ENCODE data around the gene RABL6. TPM values are rescaled to one million over a fixed set of nuclear protein-coding genes. Genes with fewer than 3 reads are reported as not detected.
"Not testable (repeated sequence)": the region's sequence is repeated elsewhere in the genome, so short reads cannot be mapped to it uniquely, and the experiment has no call there.

Gene RABL6
- total RNA-seq, 4 donors from 2014 or later, result 28.8 to 57.9 (median 39.6) TPM

DNA sequence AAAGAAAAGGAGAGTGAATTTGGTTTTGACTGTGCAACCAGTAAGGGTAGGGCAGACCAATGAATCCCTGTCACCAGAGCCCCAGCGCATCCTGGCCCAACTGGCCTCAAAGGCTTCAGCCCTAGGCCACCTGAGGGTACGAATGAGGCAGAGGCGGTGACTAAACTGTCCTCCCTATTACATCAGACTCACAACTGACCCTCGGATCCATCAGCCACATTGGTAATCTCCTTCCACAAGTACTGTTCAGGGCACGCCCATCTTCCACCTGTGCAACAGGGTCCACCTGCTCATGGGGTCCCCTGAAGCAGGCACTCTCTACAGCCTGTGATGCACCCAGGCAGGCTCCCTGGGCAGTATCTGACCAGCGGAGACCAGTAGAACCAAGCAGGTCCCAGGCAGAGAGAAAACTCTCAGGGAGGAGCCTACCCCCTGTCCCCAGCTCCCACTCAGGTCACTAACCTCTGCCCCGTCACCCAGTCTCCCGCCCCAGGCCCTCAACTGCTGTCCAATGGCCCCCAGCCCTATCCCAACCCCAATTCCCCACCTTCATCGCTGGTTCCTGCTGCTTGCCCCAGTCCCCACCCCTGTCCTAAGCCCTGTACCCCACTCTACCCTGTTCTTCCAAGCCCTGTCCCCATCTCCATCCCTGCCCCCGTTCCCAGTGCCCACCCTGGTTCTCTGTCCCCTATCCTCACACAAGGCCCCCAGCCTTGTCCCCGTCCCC, 57.5 kb downstream of the RABL6 start:
- TF ChIP-seq, protein P1, sequence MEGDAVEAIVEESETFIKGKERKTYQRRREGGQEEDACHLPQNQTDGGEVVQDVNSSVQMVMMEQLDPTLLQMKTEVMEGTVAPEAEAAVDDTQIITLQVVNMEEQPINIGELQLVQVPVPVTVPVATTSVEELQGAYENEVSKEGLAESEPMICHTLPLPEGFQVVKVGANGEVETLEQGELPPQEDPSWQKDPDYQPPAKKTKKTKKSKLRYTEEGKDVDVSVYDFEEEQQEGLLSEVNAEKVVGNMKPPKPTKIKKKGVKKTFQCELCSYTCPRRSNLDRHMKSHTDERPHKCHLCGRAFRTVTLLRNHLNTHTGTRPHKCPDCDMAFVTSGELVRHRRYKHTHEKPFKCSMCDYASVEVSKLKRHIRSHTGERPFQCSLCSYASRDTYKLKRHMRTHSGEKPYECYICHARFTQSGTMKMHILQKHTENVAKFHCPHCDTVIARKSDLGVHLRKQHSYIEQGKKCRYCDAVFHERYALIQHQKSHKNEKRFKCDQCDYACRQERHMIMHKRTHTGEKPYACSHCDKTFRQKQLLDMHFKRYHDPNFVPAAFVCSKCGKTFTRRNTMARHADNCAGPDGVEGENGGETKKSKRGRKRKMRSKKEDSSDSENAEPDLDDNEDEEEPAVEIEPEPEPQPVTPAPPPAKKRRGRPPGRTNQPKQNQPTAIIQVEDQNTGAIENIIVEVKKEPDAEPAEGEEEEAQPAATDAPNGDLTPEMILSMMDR (IDR thresholded peaks at IDR 0.05), result no peak
- no peak for TF ChIP-seq POLR2A (IDR thresholded peaks at IDR 0.05)
- Histone ChIP-seq H3K36me3 (no peaks in the 10 kb centered on the region), H3K27ac (peak overlapping the region; percentile 83 to 91), H3K9me3 (no peaks in the 10 kb centered on the region), H3K4me1 (peaks cover 0 to 11% of the 10 kb centered on the region in 2 donors), H3K27me3 (no peaks in the 10 kb centered on the region), H3K4me3 (peak overlapping the region; percentile 97 to 99)
- intact Hi-C loops (cut with DNase I; ENCODE audit: low total_unique reads), result no loop called here
- no peak for DNase-seq

DNA sequence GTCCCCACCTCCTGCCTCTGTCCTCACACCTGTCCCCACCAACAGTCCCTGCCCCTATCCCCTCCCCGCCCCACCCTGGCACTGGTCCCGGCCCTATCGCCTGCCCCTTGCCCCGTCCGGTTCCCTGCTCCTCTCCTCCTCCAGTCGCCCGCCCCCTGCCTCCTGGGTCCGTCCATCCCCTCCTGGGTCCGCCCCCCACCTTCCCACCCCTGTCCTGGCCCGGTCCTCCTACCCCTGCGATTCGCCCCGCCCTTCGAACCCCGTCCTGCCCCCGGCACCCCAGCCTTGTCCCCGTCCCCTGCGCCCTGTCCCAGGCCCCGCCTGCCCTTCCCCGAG, 58.0 kb downstream of the RABL6 start:
- intact Hi-C loops (cut with DNase I; ENCODE audit: low total_unique reads), result no loop called here
- Histone ChIP-seq H3K9me3 (no peaks in the 10 kb centered on the region), H3K27ac (peak overlapping the region; percentile 83 to 91), H3K4me1 (peaks cover 0 to 11% of the 10 kb centered on the region in 2 donors), H3K27me3 (no peaks in the 10 kb centered on the region), H3K36me3 (no peaks in the 10 kb centered on the region), H3K4me3 (peak overlapping the region; percentile 97 to 99)
- peak in 1 of 2 donors; percentile 41 for DNase-seq
- TF ChIP-seq, protein P1 (IDR thresholded peaks at IDR 0.05), result no peak
- no peak for TF ChIP-seq POLR2A (IDR thresholded peaks at IDR 0.05)

DNA sequence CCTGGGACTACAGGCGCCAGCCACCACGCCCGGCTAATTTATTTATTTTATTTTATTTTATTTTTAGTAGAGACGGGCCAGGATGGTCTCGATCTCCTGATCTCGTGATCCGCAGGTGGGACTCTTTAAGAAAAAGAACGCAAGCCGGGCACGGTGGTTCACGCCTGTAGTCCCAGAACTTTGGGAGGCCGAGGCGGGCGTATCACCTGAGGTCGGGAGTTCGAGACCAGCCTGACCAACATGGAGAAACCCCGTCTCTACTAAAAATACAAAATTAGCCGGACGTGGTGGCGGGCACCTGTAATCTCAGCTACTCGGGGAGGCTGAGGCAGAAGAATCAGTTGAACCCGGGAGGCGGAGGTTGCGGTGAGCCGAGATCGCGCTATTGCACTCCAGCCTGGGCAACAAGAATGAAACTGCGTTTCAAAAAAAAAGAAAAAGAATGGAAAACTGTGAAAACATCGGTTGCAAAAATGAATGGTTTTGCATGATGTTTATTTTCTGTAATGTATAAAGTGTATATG, 59.2 kb downstream of the RABL6 start:
- Histone ChIP-seq H3K4me3 (peak overlapping the region; percentile 97 to 99), H3K27ac (peak overlapping the region; percentile 76 to 83), H3K4me1 (peaks cover 0 to 11% of the 10 kb centered on the region in 2 donors)
- DNase-seq; H3K27me3 ChIP-seq; H3K36me3 ChIP-seq; intact Hi-C loops (cut with DNase I; ENCODE audit: low total_unique reads); H3K9me3 ChIP-seq: not testable (repeated sequence)

DNA sequence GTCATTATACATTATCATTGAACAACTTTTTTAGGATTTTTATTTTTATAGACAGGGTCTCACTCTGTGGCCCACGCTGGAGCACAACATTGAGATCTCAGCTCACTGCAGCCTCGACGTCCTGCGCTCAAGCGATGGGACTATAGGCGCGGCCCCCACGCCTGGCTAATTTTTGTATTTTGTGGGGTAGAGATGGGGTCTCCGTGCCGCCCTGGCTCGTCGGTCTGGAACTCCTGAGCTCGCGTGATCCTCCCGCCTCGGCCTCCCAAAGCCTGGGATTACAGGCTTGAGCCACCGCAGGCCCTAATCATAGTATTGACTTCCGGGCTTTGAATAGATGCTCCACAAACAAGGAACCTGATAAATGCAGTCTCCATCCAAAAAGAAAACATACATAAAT, 59.7 kb downstream of the RABL6 start:
- DNase-seq, result no peak
- H3K27ac ChIP-seq, result no peak overlapping the region
- intact Hi-C loops (cut with DNase I; ENCODE audit: low total_unique reads), result no loop called here
- no peak overlapping the region for H3K4me3 ChIP-seq
- no peaks in the 10 kb centered on the region for H3K9me3 ChIP-seq
- no peak for TF ChIP-seq POLR2A (IDR thresholded peaks at IDR 0.05)
- TF ChIP-seq, protein P1 (IDR thresholded peaks at IDR 0.05), result no peak
- H3K36me3 ChIP-seq, result no peaks in the 10 kb centered on the region
- H3K4me1 ChIP-seq, result peaks cover 0 to 11% of the 10 kb centered on the region in 2 donors
- H3K27me3 ChIP-seq, result no peaks in the 10 kb centered on the region

DNA sequence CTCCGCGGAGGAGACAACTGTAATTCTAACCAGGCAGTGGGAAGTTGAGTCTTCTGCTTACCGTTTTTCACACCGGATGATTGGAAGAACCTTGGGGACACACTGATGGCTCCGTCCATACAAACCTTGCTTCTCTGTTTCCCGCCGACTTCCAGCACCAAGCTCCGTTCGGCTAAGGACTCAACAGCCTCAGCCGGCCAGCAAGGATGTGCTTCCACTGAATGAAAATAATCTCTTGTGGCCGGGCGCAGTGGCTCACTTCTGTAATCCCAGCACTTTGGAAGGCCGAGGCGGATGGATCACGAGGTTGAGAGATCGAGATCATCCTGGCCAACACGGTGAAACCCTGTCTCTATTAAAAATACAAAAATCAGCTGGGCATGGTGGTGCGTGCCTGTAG, 60.2 kb downstream of the RABL6 start:
- no peaks in the 10 kb centered on the region for H3K36me3 ChIP-seq
- no peak for TF ChIP-seq POLR2A (IDR thresholded peaks at IDR 0.05)
- TF ChIP-seq, protein P1 (IDR thresholded peaks at IDR 0.05), result no peak
- H3K4me3 ChIP-seq, result no peak overlapping the region
- no peak overlapping the region for H3K27ac ChIP-seq
- no peaks in the 10 kb centered on the region for H3K9me3 ChIP-seq
- peaks cover 0 to 11% of the 10 kb centered on the region in 2 donors for H3K4me1 ChIP-seq
- intact Hi-C loops (cut with DNase I; ENCODE audit: low total_unique reads), result no loop called here
- no peaks in the 10 kb centered on the region for H3K27me3 ChIP-seq
- no peak for DNase-seq

Data from uterus (tissue), 4 donors.